HG02798 (cell line): ENCODE data around the gene PTPN7.
"Not testable (repeated sequence)": the region's sequence is repeated elsewhere in the genome, so short reads cannot be mapped to it uniquely, and the experiment has no call there.

ENCODE experiments used
- ATAC-seq: cut with Tn5 transposase; IDR thresholded peaks from one replicate; pipeline ENCODE4 v1.9.1; 2021; ENCODE audit warnings: mild to moderate bottlenecking; ENCODE audit not compliant: unreplicated experiment, poor library complexity

The PTPN7 gene

DNA sequence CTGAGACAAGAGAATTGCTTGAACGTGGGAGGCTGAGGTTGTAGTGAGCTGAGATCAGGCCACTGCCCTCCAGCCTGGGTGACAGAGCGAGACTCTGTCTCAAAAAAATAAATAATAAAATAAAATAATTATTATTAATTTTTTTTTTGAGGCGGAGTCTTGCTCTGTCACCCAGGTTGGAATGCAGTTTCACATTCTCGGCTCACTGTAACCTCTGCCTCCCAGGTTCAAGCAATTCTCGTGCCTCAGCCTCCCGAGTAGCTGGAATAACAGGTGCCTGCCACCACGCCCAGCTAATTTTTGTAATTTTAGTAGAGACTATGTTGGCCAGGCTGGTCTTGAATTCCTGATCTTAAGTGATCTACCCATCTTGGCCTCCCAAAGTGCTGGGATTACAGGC lies 48.8 kb downstream of the PTPN7 start:
- not testable (repeated sequence) for ATAC-seq

- no peak for ATAC-seq
Observed at GRCh38 chr1:202110977-202111376, 49.4 kb downstream of the PTPN7 start.

- no peak for ATAC-seq
Observed at GRCh38 chr1:202107801-202108731, 52.3 kb downstream of the PTPN7 start.

DNA sequence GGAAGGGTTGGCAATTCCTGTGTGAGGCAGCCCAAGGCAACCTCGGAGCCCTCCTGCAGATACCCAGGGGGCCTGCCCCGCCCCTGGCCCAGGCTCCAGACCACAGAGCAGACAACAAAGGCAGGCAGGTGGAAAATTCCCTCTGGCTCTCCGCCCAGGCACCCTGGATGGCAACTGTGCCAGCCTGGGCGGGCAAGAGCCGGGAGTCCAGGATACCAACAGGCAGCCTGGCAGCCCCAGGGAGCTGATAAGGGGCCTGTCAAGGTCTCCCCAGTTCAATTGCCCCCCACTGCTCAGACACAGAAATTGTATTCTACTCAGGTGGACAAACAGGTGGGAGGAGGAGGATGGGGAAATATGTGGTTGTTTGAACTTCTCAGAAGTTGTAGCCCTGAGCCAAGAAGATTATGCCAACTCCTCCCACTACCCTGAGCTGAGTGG lies 53.1 kb downstream of the PTPN7 start:
- no peak for ATAC-seq

DNA sequence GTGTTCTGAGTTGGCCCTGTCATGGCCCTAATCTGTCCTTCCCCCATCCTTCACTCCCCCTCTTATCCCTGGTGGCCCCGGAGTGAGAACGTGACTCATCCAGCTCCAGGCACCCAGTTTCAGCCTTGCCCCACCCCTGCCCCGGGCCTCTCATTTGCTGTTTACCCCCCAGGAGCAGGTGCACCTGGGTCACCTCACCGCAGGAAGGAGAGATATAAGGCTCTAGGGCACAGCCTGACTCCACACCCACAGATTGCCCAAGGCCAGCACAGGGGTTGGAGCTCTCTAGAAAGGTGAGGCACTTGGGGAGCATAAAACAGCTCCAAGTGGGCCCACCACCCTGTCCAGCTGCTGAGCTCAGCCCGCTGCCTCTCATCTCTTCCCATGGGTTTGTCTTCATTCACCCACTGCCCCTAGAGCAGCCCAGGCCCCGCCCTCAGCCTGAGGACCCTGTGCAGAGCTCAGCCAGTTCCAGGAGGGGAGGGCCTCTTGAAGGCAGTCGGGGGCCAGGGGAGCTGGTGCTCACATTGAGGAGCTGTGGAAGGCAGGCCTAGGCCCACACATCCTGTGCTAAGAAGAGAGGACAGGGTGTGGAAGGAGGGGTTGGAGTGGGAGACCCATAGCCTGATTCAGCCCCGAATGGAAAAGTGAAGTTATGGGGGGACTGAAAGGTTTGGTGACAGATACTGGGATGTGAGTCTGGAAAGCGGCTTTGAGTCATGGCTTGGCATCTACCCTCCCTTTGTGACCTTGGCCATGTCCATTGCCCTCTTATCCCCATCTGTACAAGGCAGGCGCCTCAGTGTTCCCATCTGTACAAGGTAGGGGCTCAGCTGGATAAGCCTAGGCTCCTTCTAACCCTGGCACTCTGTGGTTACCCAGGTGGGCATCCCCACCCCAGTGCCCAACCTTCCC lies 53.8 kb downstream of the PTPN7 start:
- ATAC-seq = no peak

DNA sequence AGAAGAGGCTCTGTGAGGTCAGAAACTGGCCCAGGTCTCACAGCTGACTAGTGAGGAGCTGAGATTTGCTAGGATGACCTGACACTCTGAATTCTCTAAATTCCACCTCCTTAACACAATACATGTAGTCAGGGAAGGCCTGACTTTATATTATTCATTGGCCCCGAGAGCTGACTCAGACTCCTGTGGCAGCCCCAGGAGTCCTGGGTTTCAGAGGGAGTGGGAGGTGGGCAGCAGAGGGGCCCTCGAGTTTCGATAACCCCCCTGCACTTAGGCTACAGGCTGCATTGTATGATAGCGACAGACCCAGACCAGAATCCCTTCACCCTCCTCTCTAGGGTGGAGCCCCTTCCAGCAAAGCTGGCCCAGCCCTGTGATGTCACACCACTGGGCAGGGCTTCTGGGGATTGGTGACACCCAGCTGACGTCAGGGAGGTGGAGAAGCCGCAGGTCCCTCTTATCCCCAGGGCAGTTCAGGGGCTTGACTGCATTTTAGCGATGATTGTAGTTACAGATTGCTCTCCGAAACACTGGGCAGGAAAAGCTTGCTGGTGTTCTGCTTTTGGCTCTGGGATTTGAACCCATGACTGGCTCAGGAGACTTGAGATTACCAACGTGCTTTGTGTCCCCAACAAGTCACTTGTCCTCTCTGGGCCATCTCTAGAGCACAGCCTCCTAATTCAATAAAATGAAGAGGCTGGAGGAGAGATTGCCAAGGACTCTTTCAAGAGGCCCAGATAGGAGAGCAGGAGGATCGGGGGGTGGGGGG lies 54.6 kb downstream of the PTPN7 start:
- no peak for ATAC-seq

DNA sequence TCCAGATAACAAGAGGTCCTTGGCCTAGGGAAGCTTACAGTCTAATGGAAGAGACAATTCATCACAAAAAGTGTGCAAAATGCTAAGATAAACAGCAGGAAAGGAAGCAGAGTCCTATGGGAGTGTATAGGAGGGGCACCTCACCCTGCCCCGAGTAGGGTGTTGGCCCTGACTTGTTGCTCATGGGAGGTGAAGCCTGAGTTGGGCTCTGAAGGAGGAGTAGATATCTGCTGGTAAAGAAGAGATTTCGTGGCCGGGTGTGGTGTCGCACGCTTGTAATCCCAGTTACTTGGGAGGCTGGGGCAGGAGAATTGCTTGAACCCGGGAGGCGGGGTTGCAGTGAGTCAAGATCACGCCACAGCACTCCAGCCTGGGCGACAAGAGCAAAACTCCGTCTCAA lies 56.3 kb downstream of the PTPN7 start:
- no peak for ATAC-seq

GRCh38 chr1:202101184-202101583 lies 59.2 kb downstream of the PTPN7 start:
- no peak for ATAC-seq
